GM21576 (cell line): ENCODE results near the gene SH3GL2.
"Not testable (repeated sequence)": the region's sequence is repeated elsewhere in the genome, so short reads cannot be mapped to it uniquely, and the experiment has no call there.

Source experiments
- ATAC-seq: cut with Tn5 transposase; IDR thresholded peaks from one replicate; pipeline ENCODE4 v1.9.1; 2021; ENCODE audit warnings: mild to moderate bottlenecking, moderate library complexity; ENCODE audit not compliant: unreplicated experiment

The SH3GL2 gene

DNA sequence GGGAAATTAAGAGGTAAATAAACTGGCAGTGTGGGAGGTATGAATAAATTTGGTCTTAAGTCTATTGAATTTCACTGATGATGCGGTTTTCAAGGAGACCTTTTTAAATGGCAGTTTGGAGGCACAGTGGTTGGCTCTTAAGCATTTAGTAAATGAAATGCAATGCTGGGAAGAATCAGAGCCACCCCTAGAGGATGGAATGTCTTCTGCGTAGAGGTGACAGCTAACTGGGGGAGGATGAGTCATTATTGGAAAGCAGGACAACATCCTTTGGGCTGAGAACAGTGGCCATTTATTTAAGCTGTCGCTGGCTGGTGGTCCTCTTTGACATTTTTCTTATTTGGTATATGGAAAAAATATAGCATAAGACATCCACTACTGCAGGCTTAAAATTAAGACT lies 163.2 kb downstream of the SH3GL2 start:
- no peak for ATAC-seq

GRCh38 chr9:17744786-17745185 lies 165.9 kb downstream of the SH3GL2 start:
- ATAC-seq = no peak

- ATAC-seq = no peak
Measured at GRCh38 chr9:17750269-17750668, 171.4 kb downstream of the SH3GL2 start.

DNA sequence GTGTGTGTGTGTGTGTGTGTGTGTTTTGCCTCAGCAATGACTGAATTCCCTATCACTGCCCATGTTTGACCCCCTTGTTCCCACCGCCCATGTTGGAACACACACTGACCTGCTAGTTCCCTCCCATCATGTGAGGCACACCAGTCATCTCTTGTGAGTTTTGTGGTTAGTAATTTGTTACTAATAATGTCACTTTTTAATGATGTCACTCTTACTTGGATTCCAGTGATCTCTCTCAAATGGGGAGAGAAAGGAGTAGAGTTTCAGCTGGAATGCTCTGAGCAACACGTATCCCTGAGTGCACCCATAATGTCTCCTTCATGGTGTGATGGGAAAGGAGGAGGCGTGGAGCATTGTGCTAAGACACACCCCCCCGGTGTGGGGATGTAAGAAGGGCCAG lies 172.6 kb downstream of the SH3GL2 start:
- no peak for ATAC-seq

DNA sequence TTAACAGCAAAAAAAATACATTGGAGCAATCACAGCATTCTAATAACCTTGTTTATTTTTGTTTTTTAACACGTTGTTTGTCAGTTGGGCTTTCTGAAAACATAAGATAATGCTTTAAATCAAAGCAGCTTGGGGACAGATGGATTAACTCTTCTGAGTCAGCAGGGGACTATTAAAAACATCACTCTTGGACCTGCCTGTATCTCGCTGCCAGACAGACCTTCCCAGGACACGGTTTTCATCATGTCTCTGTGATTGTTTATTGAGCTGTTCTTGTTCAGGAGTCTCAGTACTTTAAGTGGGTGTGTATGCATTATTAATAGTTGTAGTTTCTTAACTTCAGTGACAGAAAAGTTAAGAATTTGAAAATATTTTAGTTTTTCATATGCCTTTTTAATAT lies 173.2 kb downstream of the SH3GL2 start:
- ATAC-seq = no peak

GRCh38 chr9:17757816-17758215 lies 178.9 kb downstream of the SH3GL2 start:
- ATAC-seq = no peak

DNA sequence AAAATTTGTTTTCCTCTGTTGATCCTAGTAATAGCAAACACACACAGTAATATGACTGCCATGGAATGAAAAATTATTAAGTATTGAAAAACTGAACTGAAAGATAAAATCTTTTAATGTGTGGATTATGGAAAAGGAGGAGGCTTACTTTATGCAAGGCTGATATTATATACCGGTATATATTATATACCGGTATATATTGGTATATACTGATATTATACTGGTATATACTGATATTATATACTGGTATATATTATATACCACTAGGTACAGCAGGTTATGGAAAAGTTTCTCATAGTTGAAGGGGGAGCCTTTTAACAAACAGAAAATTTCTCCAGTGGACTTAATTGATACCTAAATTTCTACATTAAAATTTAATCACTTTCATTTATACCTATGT lies 181.4 kb downstream of the SH3GL2 start:
- ATAC-seq = no peak

DNA sequence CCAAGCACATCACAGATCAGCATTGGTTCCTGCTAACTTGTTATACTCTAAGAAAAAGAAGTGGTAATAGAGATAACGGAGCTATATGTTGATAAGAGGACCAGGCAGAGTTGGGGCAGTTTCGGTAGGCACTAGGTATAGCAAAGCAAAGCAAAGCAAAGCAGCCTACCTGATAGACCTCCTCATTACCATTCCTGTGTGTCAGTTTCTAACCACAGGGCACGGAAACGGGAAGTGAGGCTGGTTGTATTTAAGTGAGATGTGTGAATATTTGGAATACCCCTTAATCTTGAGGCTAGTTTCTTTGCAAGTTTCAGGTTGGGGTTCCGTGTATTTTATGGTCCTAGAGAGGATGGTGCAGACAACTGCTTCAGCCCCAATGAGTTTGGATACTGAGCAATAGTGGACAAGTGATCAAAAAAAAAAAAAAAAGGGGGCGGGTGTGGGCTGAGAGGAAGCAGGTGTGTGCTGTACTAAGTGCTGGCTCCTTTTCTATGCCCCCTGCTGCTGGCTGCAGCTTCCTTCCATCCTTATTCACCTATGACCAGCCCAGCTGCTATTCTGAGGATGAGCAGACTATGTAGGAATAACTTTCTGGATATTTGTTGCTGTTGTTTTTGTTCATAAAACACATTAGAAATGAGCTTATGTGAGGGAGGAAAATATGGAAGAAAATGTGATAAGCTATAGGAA lies 183.3 kb downstream of the SH3GL2 start:
- no peak for ATAC-seq

GRCh38 chr9:17764306-17764705 lies 185.4 kb downstream of the SH3GL2 start:
- ATAC-seq = no peak

- ATAC-seq = not testable (repeated sequence)
Measured at GRCh38 chr9:17765131-17765530, 186.3 kb downstream of the SH3GL2 start.

DNA sequence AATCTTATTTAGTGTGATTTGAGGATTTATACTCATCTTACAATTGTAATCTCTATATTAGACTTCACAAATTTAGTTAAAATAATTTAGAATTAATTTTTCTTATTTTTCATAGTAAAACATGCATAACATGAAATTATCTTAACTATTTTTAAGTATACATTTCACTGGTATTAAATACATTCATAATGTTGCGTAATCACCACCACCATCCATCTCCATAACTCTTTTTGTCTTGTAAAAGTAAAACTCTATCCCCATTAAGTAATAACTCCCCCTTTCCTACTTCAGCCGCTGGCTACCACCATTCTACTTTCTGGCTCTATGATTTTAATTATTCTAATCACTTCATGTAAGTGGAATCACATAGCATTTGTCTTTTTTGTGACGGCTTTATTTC lies 193.4 kb downstream of the SH3GL2 start:
- no peak for ATAC-seq

DNA sequence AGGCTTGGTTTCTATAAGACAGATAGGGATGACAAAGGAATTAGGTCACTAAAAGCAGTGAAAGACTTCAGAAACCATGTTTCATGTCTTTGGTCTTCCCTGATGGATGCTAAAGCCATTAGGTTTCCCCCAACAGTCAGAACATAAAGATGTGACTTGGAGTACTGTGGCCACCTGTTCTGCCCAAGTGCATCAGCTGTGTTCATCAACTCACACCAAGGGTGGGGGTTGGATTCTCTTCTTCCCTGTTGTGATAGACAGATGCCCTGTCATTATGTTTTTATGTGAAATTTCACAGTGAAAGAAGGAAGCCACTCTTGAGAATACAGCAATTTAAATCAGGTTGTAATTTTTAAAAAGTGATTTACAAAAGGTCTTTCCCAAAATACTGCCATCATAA lies 196.8 kb downstream of the SH3GL2 start:
- no peak for ATAC-seq

- ATAC-seq = no peak
Measured at GRCh38 chr9:17776735-17777134, 197.9 kb downstream of the SH3GL2 start.

DNA sequence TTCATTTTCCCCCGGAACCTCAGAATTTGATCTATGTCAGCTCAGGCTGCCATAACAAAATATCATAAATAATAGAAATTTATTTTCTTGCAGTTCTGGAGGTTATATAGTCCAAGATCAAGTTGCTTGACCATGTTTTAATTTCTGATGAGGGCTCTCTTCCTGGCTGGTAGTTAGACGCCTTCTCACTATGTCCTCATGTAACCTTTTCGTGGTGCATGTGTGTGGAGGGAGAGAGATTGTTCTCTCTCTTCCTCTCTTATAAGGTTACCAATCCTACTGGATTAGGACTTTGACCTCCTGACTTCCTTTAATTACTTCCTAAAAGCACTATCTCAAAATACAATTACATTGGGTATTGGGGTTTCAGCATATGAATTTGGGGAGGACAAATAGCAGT lies 198.6 kb downstream of the SH3GL2 start:
- no peak for ATAC-seq

GRCh38 chr9:17782430-17783149 lies 203.7 kb downstream of the SH3GL2 start:
- ATAC-seq = no peak

DNA sequence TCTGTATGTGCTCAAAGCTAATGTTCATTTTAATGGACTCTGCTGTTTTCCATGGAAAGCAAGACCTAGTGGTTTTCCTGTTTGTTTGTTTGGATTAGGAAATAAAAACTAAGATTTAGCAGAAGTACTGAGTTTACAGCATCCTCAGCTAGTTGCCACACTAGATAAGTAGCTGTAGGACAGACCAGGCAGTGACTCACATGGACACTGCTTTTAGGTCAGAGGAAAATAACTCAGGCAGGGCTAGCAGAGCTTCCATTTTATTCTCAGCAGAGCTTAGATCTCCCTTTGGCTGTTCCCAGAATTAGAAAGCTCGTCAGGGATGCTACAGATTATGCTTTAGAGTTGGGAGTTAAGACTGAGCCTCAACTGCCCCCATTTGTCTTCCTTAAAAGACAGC lies 204.4 kb downstream of the SH3GL2 start:
- no peak for ATAC-seq

- no peak for ATAC-seq
Measured at GRCh38 chr9:17789316-17789715, 210.4 kb downstream of the SH3GL2 start.

GRCh38 chr9:17793713-17794622 lies 215.1 kb downstream of the SH3GL2 start:
- no peak for ATAC-seq

GRCh38 chr9:17795744-17796143 lies 216.9 kb downstream of the SH3GL2 start:
- no peak for ATAC-seq

DNA sequence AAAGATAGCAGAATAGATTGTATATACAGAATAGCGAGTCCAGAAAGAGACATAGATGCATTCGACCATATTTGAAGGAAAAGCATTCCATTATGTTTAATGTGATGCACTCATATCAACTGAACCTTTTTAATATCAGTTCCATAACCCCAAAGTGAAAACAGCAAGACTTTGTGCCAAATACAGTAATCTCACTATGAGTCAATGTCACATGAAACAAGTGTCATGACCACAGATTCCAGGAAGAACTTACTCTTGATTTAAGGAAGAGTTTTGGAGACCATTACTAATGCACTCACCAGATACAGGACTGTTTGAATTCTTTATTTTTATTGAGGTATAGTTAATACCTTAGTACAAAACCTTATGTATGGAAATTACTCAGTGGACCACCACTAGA lies 220.5 kb downstream of the SH3GL2 start:
- ATAC-seq = no peak

DNA sequence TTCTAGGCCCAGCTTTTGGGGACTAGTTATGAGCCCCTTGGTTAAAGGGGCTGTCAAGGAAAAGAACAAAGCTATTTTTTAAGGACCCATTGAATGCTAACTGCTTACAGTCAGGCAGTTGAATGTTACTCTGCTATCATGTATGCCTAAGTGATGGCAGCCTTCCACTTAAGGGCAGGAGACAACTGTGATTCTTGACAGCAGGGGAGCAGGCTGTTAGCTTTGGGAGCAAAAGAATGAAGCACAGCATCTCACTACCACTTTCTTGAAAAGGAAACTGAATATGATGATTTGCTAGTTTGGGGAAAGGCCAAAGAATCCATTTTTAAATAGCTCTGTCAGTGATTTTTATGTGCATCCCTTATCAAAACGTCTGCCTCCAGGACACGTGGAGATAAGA lies 221.6 kb downstream of the SH3GL2 start:
- ATAC-seq = no peak
